Naive thymus-derived CD4-positive, alpha-beta T cell (primary cell): ENCODE measurements around the gene FOXP3. TPM values are rescaled to one million over a fixed set of nuclear protein-coding genes. Genes with fewer than 3 reads are reported as not detected.

Experiments
- ATAC-seq: fragments of 150-1000 bp; cut with Tn5 transposase; 2 replicates; pipeline ENCODE4 v1.10.0; 2021; ENCODE audit warnings: mild to moderate bottlenecking, moderate library complexity
- CTCF ChIA-PET: fragments of 350-600 bp; sonication (Branson Sonifier 250); formaldehyde crosslinking; loops from one replicate; lab custom pipeline; 2021; ENCODE audit warnings: antibody characterized with exemption; lab: Charles Lee
- POLR2A ChIA-PET: fragments of 350-600 bp; sonication (Branson Sonifier 250); formaldehyde crosslinking; loops from one replicate; lab custom pipeline; 2021; ENCODE audit warnings: antibody characterized with exemption, inconsistent platforms; lab: Charles Lee
- DNase-seq, 9 donors: peaks; one replicate each; pipeline versions ENCODE4 v3.0.0 to v3.0.0-alpha.2; 2020 to 2022; ENCODE audit warnings: mixed read lengths in 1 of 9
- H3K27ac ChIP-seq: one replicate; pipeline ENCODE4 v1.7.0; 2013; ENCODE audit warnings: mild to moderate bottlenecking, low read depth, low read length, moderate library complexity
- H3K27me3 ChIP-seq, 2 donors: one replicate each; pipeline ENCODE4 v1.7.0; 2013; ENCODE audit warnings: low read length in 2 of 2, mild to moderate bottlenecking in 2 of 2, moderate library complexity in 2 of 2; ENCODE audit not compliant: control insufficient read depth in 2 of 2, insufficient read depth in 2 of 2
- H3K36me3 ChIP-seq, 3 experiments: 1 replicate in 2 of 3; 2 replicates in 1 of 3; pipeline ENCODE4 v1.7.0; 2013; ENCODE audit warnings: low read length in 3 of 3, mild to moderate bottlenecking in 3 of 3, moderate library complexity in 1 of 3; ENCODE audit not compliant: insufficient read depth in 3 of 3, control insufficient read depth in 2 of 3
- H3K4me1 ChIP-seq, 2 donors: one replicate each; pipeline ENCODE4 v1.7.0; 2013; ENCODE audit warnings: low read length in 2 of 2, mild to moderate bottlenecking in 2 of 2, moderate library complexity in 1 of 2; ENCODE audit not compliant: control insufficient read depth in 2 of 2, insufficient read depth in 2 of 2
- H3K4me3 ChIP-seq: 2 replicates; pipeline ENCODE4 v1.7.0; 2013; ENCODE audit warnings: mild to moderate bottlenecking, low read length
- H3K9me3 ChIP-seq, 3 experiments: 1 replicate in 2 of 3; 2 replicates in 1 of 3; pipeline ENCODE4 v1.7.0; 2013; ENCODE audit warnings: low read length in 3 of 3; ENCODE audit not compliant: control insufficient read depth in 2 of 3
- H3K27ac Mint-ChIP-seq, 9 donors: one replicate each; pipeline ENCODE4 v1.8.0; 2020 to 2022; ENCODE audit warnings: mixed read lengths in 9 of 9, mild to moderate bottlenecking in 8 of 9, moderate library complexity in 5 of 9, inconsistent platforms in 2 of 9
- H3K27me3 Mint-ChIP-seq, 5 donors: one replicate each; pipeline ENCODE4 v1.8.0; 2021 to 2022; ENCODE audit warnings: mixed read lengths in 5 of 5, mild to moderate bottlenecking in 1 of 5
- H3K36me3 Mint-ChIP-seq, 5 donors: one replicate each; pipeline ENCODE4 v1.8.0; 2020 to 2022; ENCODE audit warnings: mixed read lengths in 5 of 5, mild to moderate bottlenecking in 3 of 5, inconsistent platforms in 1 of 5
- H3K4me1 Mint-ChIP-seq, 7 donors: one replicate each; pipeline ENCODE4 v1.8.0; 2020 to 2022; ENCODE audit warnings: mixed read lengths in 7 of 7, mild to moderate bottlenecking in 3 of 7, inconsistent platforms in 1 of 7
- H3K4me3 Mint-ChIP-seq, 10 donors: one replicate each; pipeline ENCODE4 v1.8.0; 2020 to 2022; ENCODE audit warnings: mild to moderate bottlenecking in 10 of 10, mixed read lengths in 10 of 10, moderate library complexity in 6 of 10, inconsistent platforms in 2 of 10
- H3K9me3 Mint-ChIP-seq, 11 donors: one replicate each; pipeline ENCODE4 v1.8.0; 2020 to 2022; ENCODE audit warnings: mixed read lengths in 11 of 11, mild to moderate bottlenecking in 4 of 11, inconsistent platforms in 1 of 11, moderate library complexity in 1 of 11
- intact Hi-C, 2 donors: fragments of 100-400 bp; cut with micrococcal nuclease; formaldehyde crosslinking; loops; one replicate each; pipeline ENCODE4 v1.15.1; 2023
- polyA plus RNA-seq, 2 donors: library from polyadenylated mRNA; unstranded; fragments of 300-500 nt; fragmentation: Illumina TruSeq; gene quantifications; one replicate each; pipeline ENCODE4 v1.2.3, GENCODE V29; 2021
- total RNA-seq, 6 experiments: library from RNA in 5 of 6; stranded (reverse) in 5 of 6; gene quantifications; 1 replicate in 5 of 6; 2 replicates in 1 of 6; pipeline ENCODE4 v1.2.3 and lab custom pipeline; 2021 to 2026

Gene FOXP3
- total and polyA plus RNA-seq, 7 experiments from 2014 or later = 0.35 to 25.3 (median 0.76) TPM

DNA sequence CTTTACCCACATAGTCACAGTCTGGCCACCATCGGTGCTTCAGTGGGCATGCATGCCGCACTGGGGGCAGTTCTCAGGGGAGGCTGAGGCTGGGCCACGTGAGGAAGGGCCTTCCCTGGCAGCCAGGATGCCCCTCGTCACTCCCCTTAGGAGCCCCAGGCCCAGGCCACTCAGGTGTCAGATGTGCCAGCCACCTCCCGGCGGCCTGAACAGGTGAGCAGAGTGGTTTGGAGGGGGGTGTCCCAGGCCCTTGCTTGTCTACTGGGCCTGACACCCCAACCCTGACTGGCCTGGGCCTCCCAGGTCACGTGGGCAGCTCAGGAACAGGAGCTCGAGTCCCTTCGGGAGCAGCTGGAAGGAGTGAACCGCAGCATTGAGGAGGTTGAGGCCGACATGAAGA lies 17.2 kb downstream of the FOXP3 start:
- ChIA-PET CTCF (no interaction called here), POLR2A (interaction anchor here (1.4 to 1.6 kb wide), 2 partner anchors 11 to 12 kb away, joined by 4 to 5 read pairs; no protein-coding TSS in a partner anchor)
- peaks cover 0 to 71% (median 3%) of the 10 kb centered on the region in 3 experiments for H3K36me3 ChIP-seq
- no peak overlapping the region for H3K27ac ChIP-seq
- peaks cover 0 to 10% (median 3%) of the 10 kb centered on the region in 7 donors for H3K4me1 Mint-ChIP-seq
- H3K27me3 ChIP-seq = no peaks in the 10 kb centered on the region
- DNase-seq (no peak), ATAC-seq (no peak)
- peak overlapping the region in 1 of 9 donors; percentile 17 for H3K27ac Mint-ChIP-seq
- no peaks in the 10 kb centered on the region for H3K27me3 Mint-ChIP-seq
- H3K9me3 Mint-ChIP-seq = peaks cover 0 to 2% (median 0%) of the 10 kb centered on the region in 11 donors
- no peaks in the 10 kb centered on the region for H3K4me1 ChIP-seq
- no peak overlapping the region for H3K4me3 Mint-ChIP-seq
- peaks cover 0 to 21% (median 8%) of the 10 kb centered on the region in 5 donors for H3K36me3 Mint-ChIP-seq
- H3K4me3 ChIP-seq = no peak overlapping the region
- H3K9me3 ChIP-seq = no peaks in the 10 kb centered on the region
- intact Hi-C loops = no loop called here

DNA sequence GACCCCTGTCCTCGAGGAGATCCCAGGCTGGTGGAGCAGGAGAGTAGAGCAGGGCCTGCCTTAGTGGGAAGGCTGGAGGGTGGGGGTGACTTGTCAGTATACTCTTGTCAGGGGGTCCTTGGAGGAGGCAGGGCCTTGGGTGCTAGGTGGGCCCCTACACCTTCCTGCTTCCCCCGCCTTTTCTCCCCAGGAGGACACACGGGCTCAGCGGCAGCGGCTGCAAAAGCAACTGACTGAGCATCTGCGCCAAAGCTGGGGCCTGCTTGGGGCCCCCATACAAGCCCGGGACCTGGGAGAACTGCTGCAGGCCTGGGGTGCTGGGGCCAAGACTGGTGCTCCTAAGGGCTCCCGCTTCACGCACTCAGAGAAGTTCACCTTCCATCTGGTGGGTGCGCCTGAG lies 18.0 kb downstream of the FOXP3 start:
- no peak for ATAC-seq
- intact Hi-C loops = no loop called here
- Mint-ChIP-seq H3K27ac (peak overlapping the region in 1 of 9 donors; percentile 61), H3K36me3 (peaks cover 0 to 16% (median 5%) of the 10 kb centered on the region in 5 donors), H3K4me1 (peaks cover 0 to 7% (median under 1%) of the 10 kb centered on the region in 7 donors), H3K27me3 (no peaks in the 10 kb centered on the region), H3K4me3 (no peak overlapping the region), H3K9me3 (peaks cover 0 to 2% (median 0%) of the 10 kb centered on the region in 11 donors)
- no peak overlapping the region for H3K4me3 ChIP-seq
- H3K27me3 ChIP-seq = no peaks in the 10 kb centered on the region
- H3K36me3 ChIP-seq = peaks cover 0 to 77% (median 3%) of the 10 kb centered on the region in 3 experiments
- H3K27ac ChIP-seq = no peak overlapping the region
- CTCF ChIA-PET = no interaction called here
- no peaks in the 10 kb centered on the region for H3K9me3 ChIP-seq
- no peaks in the 10 kb centered on the region for H3K4me1 ChIP-seq
- no peak for DNase-seq
- POLR2A ChIA-PET = no interaction called here

DNA sequence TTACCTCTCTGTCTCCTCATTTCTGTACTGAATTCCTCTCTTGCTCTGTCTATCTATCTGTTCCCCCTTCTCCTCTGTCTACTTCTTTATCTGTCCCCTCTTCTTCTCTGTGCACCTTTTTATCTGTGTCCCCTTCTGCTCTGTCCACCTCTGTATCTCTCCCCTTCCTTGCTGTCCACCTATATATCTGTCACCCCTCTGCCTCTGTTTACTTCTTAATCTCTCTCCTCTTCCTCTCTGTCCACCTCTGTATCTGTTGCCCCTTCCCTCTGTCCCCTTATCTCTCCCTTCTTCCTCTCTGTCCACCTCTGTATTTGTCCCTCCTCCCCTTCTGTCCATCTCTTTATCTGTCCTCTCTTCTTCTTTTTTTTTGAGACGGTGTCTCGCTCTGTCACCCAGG lies 20.3 kb downstream of the FOXP3 start:
- H3K27me3 Mint-ChIP-seq = no peaks in the 10 kb centered on the region
- CTCF ChIA-PET = no interaction called here
- DNase-seq = no peak
- H3K27ac ChIP-seq = no peak overlapping the region
- H3K4me1 Mint-ChIP-seq = peaks cover 0 to 14% (median 11%) of the 10 kb centered on the region in 7 donors
- no peaks in the 10 kb centered on the region for H3K4me1 ChIP-seq
- H3K4me3 ChIP-seq = no peak overlapping the region
- peaks cover 0 to 16% (median 4%) of the 10 kb centered on the region in 5 donors for H3K36me3 Mint-ChIP-seq
- H3K27ac Mint-ChIP-seq = peak overlapping the region in 3 of 9 donors; percentile 13 to 83 (median 60)
- peaks cover 0 to 73% (median 3%) of the 10 kb centered on the region in 3 experiments for H3K36me3 ChIP-seq
- no peaks in the 10 kb centered on the region for H3K27me3 ChIP-seq
- intact Hi-C loops = no loop called here
- no peak for ATAC-seq
- peaks cover 0 to 2% (median 0%) of the 10 kb centered on the region in 11 donors for H3K9me3 Mint-ChIP-seq
- H3K4me3 Mint-ChIP-seq = no peak overlapping the region
- POLR2A ChIA-PET = no interaction called here
- no peaks in the 10 kb centered on the region for H3K9me3 ChIP-seq

DNA sequence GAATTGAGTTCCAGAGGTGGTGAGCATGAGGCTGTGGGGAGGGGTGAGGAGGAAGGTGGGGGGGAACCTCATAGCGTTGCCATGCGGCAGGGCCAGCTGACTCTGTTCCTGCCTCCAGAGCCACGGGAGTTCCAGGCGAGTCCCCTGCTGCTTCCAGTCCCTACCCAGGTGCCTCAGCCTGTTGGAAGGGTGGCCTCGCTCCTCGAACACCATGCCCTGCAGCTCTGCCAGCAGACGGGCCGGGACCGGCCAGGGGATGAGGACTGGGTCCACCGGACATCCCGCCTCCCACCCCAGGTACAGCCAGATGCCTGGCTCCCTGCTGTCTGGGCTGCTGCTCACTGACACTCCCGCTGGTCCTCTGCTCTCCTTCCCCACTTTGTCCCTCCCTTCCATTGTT lies 21.3 kb downstream of the FOXP3 start:
- DNase-seq (no peak), ATAC-seq (no peak)
- no peaks in the 10 kb centered on the region for H3K27me3 ChIP-seq
- Mint-ChIP-seq H3K9me3 (peaks cover 0 to 2% (median 0%) of the 10 kb centered on the region in 11 donors), H3K4me1 (peaks cover 0 to 18% (median 13%) of the 10 kb centered on the region in 7 donors), H3K27me3 (no peaks in the 10 kb centered on the region), H3K27ac (no peak overlapping the region), H3K36me3 (peaks cover 0 to 14% (median 4%) of the 10 kb centered on the region in 5 donors), H3K4me3 (no peak overlapping the region)
- H3K27ac ChIP-seq = no peak overlapping the region
- ChIA-PET CTCF (no interaction called here), POLR2A (no interaction called here)
- no peaks in the 10 kb centered on the region for H3K9me3 ChIP-seq
- H3K4me3 ChIP-seq = no peak overlapping the region
- H3K36me3 ChIP-seq = peaks cover 0 to 64% (median 3%) of the 10 kb centered on the region in 3 experiments
- H3K4me1 ChIP-seq = no peaks in the 10 kb centered on the region
- intact Hi-C loops = no loop called here

DNA sequence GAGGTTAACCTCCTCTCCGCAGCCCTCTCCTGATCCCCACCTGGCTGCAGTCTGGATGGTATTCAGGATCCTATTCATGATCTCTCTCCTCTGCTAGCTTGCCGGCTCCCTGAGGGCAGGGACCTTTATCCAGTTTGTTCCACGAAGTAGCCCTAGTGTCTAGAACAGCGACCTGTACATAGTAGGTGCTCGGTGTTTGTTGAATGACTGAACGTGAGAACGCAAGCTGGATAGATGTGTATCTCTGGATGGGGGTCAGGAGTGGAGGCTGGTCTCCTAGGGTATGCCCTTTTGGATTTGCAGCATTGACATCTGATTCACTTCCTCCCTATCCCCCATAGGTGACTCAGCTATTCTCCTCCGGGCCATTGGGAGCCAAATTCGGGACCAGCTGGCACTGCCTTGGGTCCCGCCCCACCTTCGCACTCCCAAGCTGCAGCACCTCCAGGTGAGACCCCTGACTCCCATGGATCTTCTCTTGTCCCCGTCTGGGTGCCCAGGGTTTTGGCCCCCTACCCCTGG lies 21.9 kb downstream of the FOXP3 start:
- H3K36me3 Mint-ChIP-seq = peaks cover 0 to 14% (median 4%) of the 10 kb centered on the region in 5 donors
- no peak for ATAC-seq
- intact Hi-C loops = no loop called here
- Histone ChIP-seq H3K9me3 (no peaks in the 10 kb centered on the region), H3K4me3 (no peak overlapping the region), H3K27me3 (no peaks in the 10 kb centered on the region), H3K4me1 (no peaks in the 10 kb centered on the region), H3K36me3 (peaks cover 0 to 59% (median 3%) of the 10 kb centered on the region in 3 experiments), H3K27ac (no peak overlapping the region)
- POLR2A ChIA-PET = no interaction called here
- H3K4me3 Mint-ChIP-seq = no peak overlapping the region
- H3K9me3 Mint-ChIP-seq = peaks cover 0 to 2% (median 0%) of the 10 kb centered on the region in 11 donors
- CTCF ChIA-PET = no interaction called here
- H3K4me1 Mint-ChIP-seq = peaks cover 0 to 18% (median 14%) of the 10 kb centered on the region in 7 donors
- no peaks in the 10 kb centered on the region for H3K27me3 Mint-ChIP-seq
- DNase-seq = no peak
- no peak overlapping the region for H3K27ac Mint-ChIP-seq

DNA sequence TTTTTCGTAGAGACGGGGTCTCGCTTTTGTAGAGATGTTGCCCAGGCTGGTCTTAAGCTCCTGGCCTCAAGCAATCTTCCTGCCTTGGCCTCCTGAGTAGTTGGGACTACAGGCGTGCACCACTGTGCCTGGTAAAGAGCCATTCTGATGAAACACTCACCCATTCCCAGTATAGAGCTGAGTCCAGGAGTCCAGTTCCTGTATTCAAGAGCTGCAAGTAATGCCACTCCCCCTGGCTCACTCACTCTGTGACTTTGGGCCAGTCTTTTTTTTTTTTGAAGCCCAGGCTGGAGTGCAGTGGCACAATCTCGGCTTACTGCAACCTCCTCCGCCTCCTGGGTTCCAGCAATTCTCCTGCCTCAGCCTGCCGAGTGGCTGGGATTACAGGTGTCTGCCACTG lies 25.8 kb downstream of the FOXP3 start:
- H3K4me3 Mint-ChIP-seq = no peak overlapping the region
- H3K27me3 Mint-ChIP-seq = no peaks in the 10 kb centered on the region
- ATAC-seq (no peak), DNase-seq (no peak)
- no peaks in the 10 kb centered on the region for H3K9me3 ChIP-seq
- H3K36me3 Mint-ChIP-seq = peaks cover 0 to 12% (median 4%) of the 10 kb centered on the region in 5 donors
- H3K4me1 ChIP-seq = peaks cover 9 to 12% of the 10 kb centered on the region in 2 donors
- ChIA-PET CTCF (interaction anchor here (1.5 kb wide), 1 partner anchor 47 kb away, joined by 3 read pairs; no protein-coding TSS in a partner anchor), POLR2A (no interaction called here)
- no peaks in the 10 kb centered on the region for H3K27me3 ChIP-seq
- no peak overlapping the region for H3K27ac Mint-ChIP-seq
- H3K4me3 ChIP-seq = no peak overlapping the region
- H3K4me1 Mint-ChIP-seq = peaks cover 9 to 39% (median 32%) of the 10 kb centered on the region in 7 donors
- H3K36me3 ChIP-seq = peaks cover 0 to 29% (median 0%) of the 10 kb centered on the region in 3 experiments
- H3K9me3 Mint-ChIP-seq = peaks cover 0 to 3% (median 0%) of the 10 kb centered on the region in 11 donors
- intact Hi-C loops = no loop called here
- H3K27ac ChIP-seq = no peak overlapping the region
